K562 (cell line): Measurements from ENCODE around the gene SLC7A4. TPM values are rescaled to one million over a fixed set of nuclear protein-coding genes. Genes with fewer than 3 reads are reported as not detected.

Experiments
- BCOR ChIP-seq: fragments of 450-650 bp; IDR thresholded peaks from 2 replicates; pipeline ENCODE4 v1.6.1; 2016
- CREB3 ChIP-seq: fragments of 450-650 bp; conservative IDR thresholded peaks from 2 replicates; pipeline ENCODE4 v1.6.1; 2016; ENCODE audit warnings: missing genetic modification characterization, low read depth, mild to moderate bottlenecking, missing compliant biosample characterization, moderate library complexity
- EP300 ChIP-seq: IDR thresholded peaks from 2 replicates; pipeline ENCODE4 v1.6.1; 2012; ENCODE audit warnings: low read length, improper control_type of control experiment
- HIVEP1 ChIP-seq: fragments of 250-450 bp; sonication (Bioruptor Pico); IDR thresholded peaks from 2 replicates; pipeline ENCODE4 v1.4.0; 2020; ENCODE audit warnings: mild to moderate bottlenecking
- MXI1 ChIP-seq: IDR thresholded peaks from 2 replicates; pipeline ENCODE4 v1.6.1; 2011; ENCODE audit warnings: low read depth, mild to moderate bottlenecking, improper control_type of control experiment, low read length
- NFIX ChIP-seq: fragments of 250-450 bp; sonication (Bioruptor Pico); IDR thresholded peaks from 2 replicates; pipeline ENCODE4 v1.4.0; 2020; ENCODE audit warnings: low read depth, mild to moderate bottlenecking, moderate library complexity
- PHB2 ChIP-seq: fragments of 450-650 bp; IDR thresholded peaks from 2 replicates; pipeline ENCODE4 v1.6.1; 2017; ENCODE audit warnings: low read depth
- PTRF ChIP-seq: fragments of 450-650 bp; IDR thresholded peaks from 2 replicates; pipeline ENCODE4 v1.6.1; 2016; ENCODE audit warnings: mild to moderate bottlenecking, missing genetic modification characterization, missing compliant biosample characterization
- RBFOX2 ChIP-seq: fragments of 200-400 bp; formaldehyde crosslinking; IDR thresholded peaks from 2 replicates; pipeline ENCODE4 v1.6.1; 2017; ENCODE audit warnings: low read depth, mild to moderate bottlenecking, low read length, moderate library complexity
- ZNF146 ChIP-seq: IDR thresholded peaks from one replicate; pipeline ENCODE4 v1.6.1; 2018; ENCODE audit warnings: missing compliant biosample characterization; ENCODE audit not compliant: unreplicated experiment
- ZNF589 ChIP-seq: fragments of 200-800 bp; sonication (Bioruptor generic); IDR thresholded peaks from 2 replicates; pipeline ENCODE4 v1.6.1; 2016; ENCODE audit warnings: low read depth, missing genetic modification characterization, missing compliant biosample characterization
- ZNF639 ChIP-seq, 2 experiments: fragments of 200-800 bp in 1 of 2; sonication (Bioruptor generic) in 1 of 2; sonication (generic) in 1 of 2; formaldehyde crosslinking in 1 of 2; IDR thresholded peaks in 1 of 2; conservative IDR thresholded peaks in 1 of 2; 2 replicates each; pipeline versions ENCODE4 v1.5.0 to v1.6.1; 2016 to 2020; ENCODE audit warnings: missing compliant biosample characterization in 1 of 2, missing genetic modification characterization in 1 of 2, missing genetic modification reagents in 1 of 2
- ZNF707 ChIP-seq: fragments of 250-450 bp; sonication (Bioruptor Pico); conservative IDR thresholded peaks from 2 replicates; pipeline ENCODE4 v1.8.0; 2022; ENCODE audit warnings: inconsistent platforms, mild to moderate bottlenecking, moderate library complexity
- polyA plus RNA-seq, 8 experiments: library from polyadenylated mRNA; depleted of rRNA in 4 of 8; stranded (reverse) in 5 of 8; unstranded in 3 of 8; fragments of >200 nt; fragmentation: Nextera tagmentation in 2 of 8; fragmentation: Illumina TruSeq in 1 of 8; extraction: Ambion mirVana in 2 of 8; extraction: Trizol in 1 of 8; gene quantifications; 2 replicates each; pipeline versions ENCODE4 v1.2.1 to v1.2.3, GENCODE V29; 2011 to 2014; ENCODE audit warnings: inconsistent platforms in 1 of 8, missing spikeins in 1 of 8
- total RNA-seq, 7 experiments: library from RNA; depleted of rRNA in 6 of 7; stranded (reverse); fragments of >200 nt in 6 of 7; fragmentation: Illumina TruSeq in 2 of 7; extraction: Trizol in 2 of 7; gene quantifications; 2 replicates each; pipeline versions ENCODE4 v1.2.1 to v1.2.3, GENCODE V29; 2011 to 2021; ENCODE audit warnings: low replicate concordance in 1 of 7
- TF ChIP-seq, protein P1 (sequence below): sonication (generic); formaldehyde crosslinking; IDR thresholded peaks from 2 replicates; pipeline ENCODE4 v1.5.0; 2020; ENCODE audit warnings: missing genetic modification reagents
- TF ChIP-seq, protein P2 (sequence below): fragments of 450-650 bp; IDR thresholded peaks from 2 replicates; pipeline ENCODE4 v1.6.1; 2018; ENCODE audit not compliant: partially characterized antibody
- TF ChIP-seq, protein P3 (sequence below): fragments of 450-650 bp; IDR thresholded peaks from 2 replicates; pipeline ENCODE4 v1.6.1; 2016; ENCODE audit warnings: antibody characterized with exemption
- TF ChIP-seq, protein P4 (sequence below): fragments of 250-450 bp; sonication (Bioruptor Pico); IDR thresholded peaks from 2 replicates; pipeline ENCODE4 v1.5.1; 2021; ENCODE audit warnings: mild to moderate bottlenecking

Gene SLC7A4
- total and polyA plus RNA-seq, 9 of the 15 experiments (the other 6 are each of a cell fraction or from before 2014, with no cell fraction given), result not detected

GRCh38 chr22:21052715-21053459 is 20.5 kb upstream of the SLC7A4 start (continued):
- no peak for TF ChIP-seq NFIX (CRISPR knock-in tag)
- TF ChIP-seq, protein P1, sequence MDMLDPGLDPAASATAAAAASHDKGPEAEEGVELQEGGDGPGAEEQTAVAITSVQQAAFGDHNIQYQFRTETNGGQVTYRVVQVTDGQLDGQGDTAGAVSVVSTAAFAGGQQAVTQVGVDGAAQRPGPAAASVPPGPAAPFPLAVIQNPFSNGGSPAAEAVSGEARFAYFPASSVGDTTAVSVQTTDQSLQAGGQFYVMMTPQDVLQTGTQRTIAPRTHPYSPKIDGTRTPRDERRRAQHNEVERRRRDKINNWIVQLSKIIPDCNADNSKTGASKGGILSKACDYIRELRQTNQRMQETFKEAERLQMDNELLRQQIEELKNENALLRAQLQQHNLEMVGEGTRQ, result 0 out of 2 replicates have a peak, but pooled peaks have one; percentile 1
- TF ChIP-seq ZNF589, result no peak
- no peak for TF ChIP-seq ZNF146 (CRISPR knock-in tag)
- TF ChIP-seq PTRF (tag), result no peak
- no peak for TF ChIP-seq HIVEP1 (CRISPR knock-in tag)
- no peak for TF ChIP-seq PHB2
- TF ChIP-seq BCOR, result no peak
- no peak for TF ChIP-seq EP300
- no peak for TF ChIP-seq ZNF707 (CRISPR knock-in tag)
- no peak for TF ChIP-seq ZNF639 (CRISPR knock-in tag; conservative IDR thresholded peaks at IDR 0.05 in 1 of 2, IDR thresholded peaks at IDR 0.05 in 1 of 2)
- no peak for TF ChIP-seq CREB3
- TF ChIP-seq MXI1, result no peak
- TF ChIP-seq, protein P2, sequence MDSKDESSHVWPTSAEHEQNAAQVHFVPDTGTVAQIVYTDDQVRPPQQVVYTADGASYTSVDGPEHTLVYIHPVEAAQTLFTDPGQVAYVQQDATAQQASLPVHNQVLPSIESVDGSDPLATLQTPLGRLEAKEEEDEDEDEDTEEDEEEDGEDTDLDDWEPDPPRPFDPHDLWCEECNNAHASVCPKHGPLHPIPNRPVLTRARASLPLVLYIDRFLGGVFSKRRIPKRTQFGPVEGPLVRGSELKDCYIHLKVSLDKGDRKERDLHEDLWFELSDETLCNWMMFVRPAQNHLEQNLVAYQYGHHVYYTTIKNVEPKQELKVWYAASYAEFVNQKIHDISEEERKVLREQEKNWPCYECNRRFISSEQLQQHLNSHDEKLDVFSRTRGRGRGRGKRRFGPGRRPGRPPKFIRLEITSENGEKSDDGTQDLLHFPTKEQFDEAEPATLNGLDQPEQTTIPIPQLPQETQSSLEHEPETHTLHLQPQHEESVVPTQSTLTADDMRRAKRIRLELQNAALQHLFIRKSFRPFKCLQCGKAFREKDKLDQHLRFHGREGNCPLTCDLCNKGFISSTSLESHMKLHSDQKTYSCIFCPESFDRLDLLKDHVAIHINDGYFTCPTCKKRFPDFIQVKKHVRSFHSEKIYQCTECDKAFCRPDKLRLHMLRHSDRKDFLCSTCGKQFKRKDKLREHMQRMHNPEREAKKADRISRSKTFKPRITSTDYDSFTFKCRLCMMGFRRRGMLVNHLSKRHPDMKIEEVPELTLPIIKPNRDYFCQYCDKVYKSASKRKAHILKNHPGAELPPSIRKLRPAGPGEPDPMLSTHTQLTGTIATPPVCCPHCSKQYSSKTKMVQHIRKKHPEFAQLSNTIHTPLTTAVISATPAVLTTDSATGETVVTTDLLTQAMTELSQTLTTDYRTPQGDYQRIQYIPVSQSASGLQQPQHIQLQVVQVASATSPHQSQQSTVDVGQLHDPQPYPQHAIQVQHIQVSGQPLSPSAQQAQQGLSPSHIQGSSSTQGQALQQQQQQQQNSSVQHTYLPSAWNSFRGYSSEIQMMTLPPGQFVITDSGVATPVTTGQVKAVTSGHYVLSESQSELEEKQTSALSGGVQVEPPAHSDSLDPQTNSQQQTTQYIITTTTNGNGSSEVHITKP, result no peak
- TF ChIP-seq, protein P3, sequence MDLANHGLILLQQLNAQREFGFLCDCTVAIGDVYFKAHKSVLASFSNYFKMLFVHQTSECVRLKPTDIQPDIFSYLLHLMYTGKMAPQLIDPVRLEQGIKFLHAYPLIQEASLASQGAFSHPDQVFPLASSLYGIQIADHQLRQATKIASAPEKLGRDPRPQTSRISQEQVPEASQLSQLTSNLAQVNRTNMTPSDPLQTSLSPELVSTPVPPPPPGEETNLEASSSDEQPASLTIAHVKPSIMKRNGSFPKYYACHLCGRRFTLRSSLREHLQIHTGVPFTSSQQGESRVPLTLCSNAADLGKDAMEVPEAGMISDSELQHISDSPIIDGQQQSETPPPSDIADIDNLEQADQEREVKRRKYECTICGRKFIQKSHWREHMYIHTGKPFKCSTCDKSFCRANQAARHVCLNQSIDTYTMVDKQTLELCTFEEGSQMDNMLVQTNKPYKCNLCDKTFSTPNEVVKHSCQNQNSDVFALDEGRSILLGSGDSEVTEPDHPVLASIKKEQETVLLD, result no peak
- no peak for TF ChIP-seq RBFOX2
- TF ChIP-seq, protein P4, sequence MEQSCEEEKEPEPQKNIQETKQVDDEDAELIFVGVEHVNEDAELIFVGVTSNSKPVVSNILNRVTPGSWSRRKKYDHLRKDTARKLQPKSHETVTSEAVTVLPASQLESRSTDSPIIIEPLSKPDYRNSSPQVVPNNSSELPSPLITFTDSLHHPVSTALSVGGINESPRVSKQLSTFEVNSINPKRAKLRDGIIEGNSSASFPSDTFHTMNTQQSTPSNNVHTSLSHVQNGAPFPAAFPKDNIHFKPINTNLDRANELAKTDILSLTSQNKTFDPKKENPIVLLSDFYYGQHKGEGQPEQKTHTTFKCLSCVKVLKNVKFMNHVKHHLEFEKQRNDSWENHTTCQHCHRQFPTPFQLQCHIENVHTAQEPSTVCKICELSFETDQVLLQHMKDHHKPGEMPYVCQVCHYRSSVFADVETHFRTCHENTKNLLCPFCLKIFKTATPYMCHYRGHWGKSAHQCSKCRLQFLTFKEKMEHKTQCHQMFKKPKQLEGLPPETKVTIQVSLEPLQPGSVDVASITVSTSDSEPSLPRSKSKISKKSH (CRISPR knock-in tag), result no peak
